HepG2 (cell line): ENCODE data around the gene NCMAP. TPM values are rescaled to one million over a fixed set of nuclear protein-coding genes. Genes with fewer than 3 reads are reported as not detected.
A peak's percentile ranks its signal among the peaks of the same experiment; 100 is the strongest.

Experiments used
- ATRX ChIP-seq: sonication (generic); formaldehyde crosslinking; IDR thresholded peaks from 2 replicates; pipeline ENCODE4 v1.4.0; 2020; ENCODE audit warnings: missing genetic modification reagents, borderline replicate concordance
- CBX5 ChIP-seq: sonication (generic); formaldehyde crosslinking; IDR thresholded peaks from 2 replicates; pipeline ENCODE4 v1.4.0; 2020; ENCODE audit warnings: missing genetic modification reagents, borderline replicate concordance
- GZF1 ChIP-seq: sonication (generic); formaldehyde crosslinking; IDR thresholded peaks from 2 replicates; pipeline ENCODE4 v1.5.1; 2020; ENCODE audit warnings: mild to moderate bottlenecking, missing genetic modification reagents
- JUNB ChIP-seq: sonication (generic); formaldehyde crosslinking; IDR thresholded peaks from 2 replicates; pipeline ENCODE4 v1.8.0; 2022; ENCODE audit warnings: missing genetic modification reagents, mild to moderate bottlenecking, borderline replicate concordance
- MBD4 ChIP-seq: IDR thresholded peaks from 2 replicates; pipeline ENCODE4 v1.6.1; 2012; ENCODE audit warnings: low read length, inconsistent platforms, borderline replicate concordance
- PCBP1 ChIP-seq: fragments of 200-400 bp; formaldehyde crosslinking; IDR thresholded peaks from 2 replicates; pipeline ENCODE4 v1.6.1; 2017; ENCODE audit warnings: mild to moderate bottlenecking, low read depth, low read length, borderline replicate concordance
- PRPF4 ChIP-seq: fragments of 200-400 bp; formaldehyde crosslinking; IDR thresholded peaks from 2 replicates; pipeline ENCODE4 v1.6.1; 2016; ENCODE audit warnings: low read length, low read depth; ENCODE audit not compliant: poor library complexity, severe bottlenecking
- ZKSCAN1 ChIP-seq: fragments of 150-350 bp; IDR thresholded peaks from 2 replicates; pipeline ENCODE4 v1.6.1; 2014; ENCODE audit warnings: low read length
- ZNF225 ChIP-seq: sonication (generic); formaldehyde crosslinking; IDR thresholded peaks from 2 replicates; pipeline ENCODE4 v1.4.0; 2020; ENCODE audit warnings: mild to moderate bottlenecking, missing genetic modification reagents
- ZNF274 ChIP-seq: sonication (generic); formaldehyde crosslinking; IDR thresholded peaks from 2 replicates; pipeline ENCODE4 v1.5.1; 2020; ENCODE audit warnings: mild to moderate bottlenecking, missing genetic modification reagents
- ZNF337 ChIP-seq: sonication (generic); formaldehyde crosslinking; IDR thresholded peaks from 2 replicates; pipeline ENCODE4 v1.5.1; 2020; ENCODE audit warnings: missing genetic modification reagents, low read depth, mild to moderate bottlenecking, borderline replicate concordance
- ZNF790 ChIP-seq: sonication (generic); formaldehyde crosslinking; IDR thresholded peaks from 2 replicates; pipeline ENCODE4 v1.8.0; 2022; ENCODE audit warnings: missing genetic modification reagents, mild to moderate bottlenecking, borderline replicate concordance
- ZSCAN22 ChIP-seq: sonication (generic); formaldehyde crosslinking; IDR thresholded peaks from 2 replicates; pipeline ENCODE4 v1.4.0; 2020; ENCODE audit warnings: mild to moderate bottlenecking, missing genetic modification reagents
- ZSCAN29 ChIP-seq: sonication (generic); formaldehyde crosslinking; conservative IDR thresholded peaks from 2 replicates; pipeline ENCODE4 v1.4.0; 2020; ENCODE audit warnings: mild to moderate bottlenecking, missing genetic modification reagents
- polyA plus RNA-seq, 8 experiments: library from polyadenylated mRNA; depleted of rRNA in 3 of 8; stranded (reverse) in 7 of 8; unstranded in 1 of 8; fragments of >200 nt; fragmentation: Illumina TruSeq in 4 of 8; extraction: Trizol in 4 of 8; gene quantifications; 2 replicates each; pipeline versions ENCODE4 v1.2.1 to v1.2.3, GENCODE V29; 2011 to 2016; ENCODE audit warnings: low read depth in 4 of 8, missing spikeins in 1 of 8, mixed read lengths in 1 of 8; ENCODE audit not compliant: insufficient read depth in 1 of 8
- total RNA-seq, 5 experiments: library from RNA; depleted of rRNA; stranded (reverse); fragments of >200 nt; fragmentation: Illumina TruSeq; extraction: Trizol; gene quantifications; 2 replicates each; pipeline ENCODE4 v1.2.3, GENCODE V29; 2016; ENCODE audit warnings: low read depth in 1 of 5
- TF ChIP-seq, protein P1 (sequence below), 2 experiments: IDR thresholded peaks; 2 replicates each; pipeline ENCODE4 v1.6.1; 2011 to 2012; ENCODE audit warnings: low read length in 2 of 2, borderline replicate concordance in 1 of 2, low read depth in 1 of 2, mild to moderate bottlenecking in 1 of 2, moderate library complexity in 1 of 2
- TF ChIP-seq, protein P2 (sequence below): sonication (generic); formaldehyde crosslinking; IDR thresholded peaks from 2 replicates; pipeline ENCODE4 v1.8.0; 2022; ENCODE audit warnings: missing genetic modification reagents, mild to moderate bottlenecking, moderate library complexity, borderline replicate concordance
- TF ChIP-seq, protein P3 (sequence below): sonication (generic); formaldehyde crosslinking; IDR thresholded peaks from 2 replicates; pipeline ENCODE4 v1.5.0; 2020; ENCODE audit warnings: mild to moderate bottlenecking, missing genetic modification reagents
- TF ChIP-seq, protein P4 (sequence below): sonication (generic); formaldehyde crosslinking; IDR thresholded peaks from 2 replicates; pipeline ENCODE4 v1.5.0; 2020; ENCODE audit warnings: missing genetic modification reagents
- TF ChIP-seq, protein P5 (sequence below): sonication (generic); formaldehyde crosslinking; IDR thresholded peaks from 2 replicates; pipeline ENCODE4 v1.5.0; 2020; ENCODE audit warnings: missing genetic modification reagents

The NCMAP gene
- total and polyA plus RNA-seq, 2 of the 13 experiments (the other 11 are each of a cell fraction or from before 2014, with no cell fraction given), result 2.7 to 20.0 TPM

DNA sequence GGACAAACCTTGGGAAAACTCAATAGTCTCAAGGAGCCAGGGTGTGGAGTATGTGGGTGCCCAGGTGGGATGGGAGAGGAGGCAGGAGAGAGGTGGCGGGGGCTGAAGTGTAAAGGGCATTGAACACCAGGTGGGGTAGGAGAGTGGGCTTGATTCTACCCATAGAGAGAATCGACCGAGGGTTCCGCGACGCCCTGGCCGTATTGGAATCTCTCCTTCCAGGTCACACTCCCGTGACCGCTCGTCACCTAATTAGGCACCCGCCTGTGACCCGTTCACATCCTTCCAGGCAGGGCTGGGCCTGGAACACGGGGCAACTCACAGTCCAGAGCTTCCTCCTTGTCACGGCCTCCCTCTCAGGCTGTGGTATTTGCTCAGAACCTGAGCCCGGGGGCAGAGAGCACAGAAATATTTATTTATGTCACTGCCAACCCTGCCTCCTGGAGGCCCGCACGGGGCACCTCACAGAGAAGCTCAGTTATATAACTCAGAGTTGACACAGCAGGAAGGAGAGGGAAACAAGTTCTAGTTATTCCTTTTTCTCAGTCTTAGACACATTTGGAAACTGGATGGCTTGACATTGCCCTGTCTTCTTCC is 12.0 kb downstream of the NCMAP start (continued):
- TF ChIP-seq, protein P1, sequence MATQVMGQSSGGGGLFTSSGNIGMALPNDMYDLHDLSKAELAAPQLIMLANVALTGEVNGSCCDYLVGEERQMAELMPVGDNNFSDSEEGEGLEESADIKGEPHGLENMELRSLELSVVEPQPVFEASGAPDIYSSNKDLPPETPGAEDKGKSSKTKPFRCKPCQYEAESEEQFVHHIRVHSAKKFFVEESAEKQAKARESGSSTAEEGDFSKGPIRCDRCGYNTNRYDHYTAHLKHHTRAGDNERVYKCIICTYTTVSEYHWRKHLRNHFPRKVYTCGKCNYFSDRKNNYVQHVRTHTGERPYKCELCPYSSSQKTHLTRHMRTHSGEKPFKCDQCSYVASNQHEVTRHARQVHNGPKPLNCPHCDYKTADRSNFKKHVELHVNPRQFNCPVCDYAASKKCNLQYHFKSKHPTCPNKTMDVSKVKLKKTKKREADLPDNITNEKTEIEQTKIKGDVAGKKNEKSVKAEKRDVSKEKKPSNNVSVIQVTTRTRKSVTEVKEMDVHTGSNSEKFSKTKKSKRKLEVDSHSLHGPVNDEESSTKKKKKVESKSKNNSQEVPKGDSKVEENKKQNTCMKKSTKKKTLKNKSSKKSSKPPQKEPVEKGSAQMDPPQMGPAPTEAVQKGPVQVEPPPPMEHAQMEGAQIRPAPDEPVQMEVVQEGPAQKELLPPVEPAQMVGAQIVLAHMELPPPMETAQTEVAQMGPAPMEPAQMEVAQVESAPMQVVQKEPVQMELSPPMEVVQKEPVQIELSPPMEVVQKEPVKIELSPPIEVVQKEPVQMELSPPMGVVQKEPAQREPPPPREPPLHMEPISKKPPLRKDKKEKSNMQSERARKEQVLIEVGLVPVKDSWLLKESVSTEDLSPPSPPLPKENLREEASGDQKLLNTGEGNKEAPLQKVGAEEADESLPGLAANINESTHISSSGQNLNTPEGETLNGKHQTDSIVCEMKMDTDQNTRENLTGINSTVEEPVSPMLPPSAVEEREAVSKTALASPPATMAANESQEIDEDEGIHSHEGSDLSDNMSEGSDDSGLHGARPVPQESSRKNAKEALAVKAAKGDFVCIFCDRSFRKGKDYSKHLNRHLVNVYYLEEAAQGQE (IDR thresholded peaks at IDR 0.05; ENCODE audit: borderline replicate concordance in 1 of 2, low read depth in 1 of 2, low read length in 2 of 2), result peak in 1 of 2 experiments; percentile 68; a peak in 1 of 4 replicates
- TF ChIP-seq ZKSCAN1 (no peak), ZNF274 (CRISPR knock-in tag) (peak; percentile 80; the same call in 1 of the 2 replicates), GZF1 (0 out of 2 replicates have a peak, but pooled peaks have one; percentile 46), ATRX (CRISPR knock-in tag) (no peak), PRPF4 (no peak), CBX5 (peak; percentile 49; the same call in 1 of the 2 replicates), ZNF225 (no peak), ZNF337 (CRISPR knock-in tag) (no peak), ZSCAN22 (CRISPR knock-in tag) (no peak), PCBP1 (no peak), ZSCAN29 (CRISPR knock-in tag) (no peak), JUNB (CRISPR knock-in tag) (no peak), ZNF790 (0 out of 2 replicates have a peak, but pooled peaks have one; percentile 40), MBD4 (no peak)
- TF ChIP-seq, protein P2, sequence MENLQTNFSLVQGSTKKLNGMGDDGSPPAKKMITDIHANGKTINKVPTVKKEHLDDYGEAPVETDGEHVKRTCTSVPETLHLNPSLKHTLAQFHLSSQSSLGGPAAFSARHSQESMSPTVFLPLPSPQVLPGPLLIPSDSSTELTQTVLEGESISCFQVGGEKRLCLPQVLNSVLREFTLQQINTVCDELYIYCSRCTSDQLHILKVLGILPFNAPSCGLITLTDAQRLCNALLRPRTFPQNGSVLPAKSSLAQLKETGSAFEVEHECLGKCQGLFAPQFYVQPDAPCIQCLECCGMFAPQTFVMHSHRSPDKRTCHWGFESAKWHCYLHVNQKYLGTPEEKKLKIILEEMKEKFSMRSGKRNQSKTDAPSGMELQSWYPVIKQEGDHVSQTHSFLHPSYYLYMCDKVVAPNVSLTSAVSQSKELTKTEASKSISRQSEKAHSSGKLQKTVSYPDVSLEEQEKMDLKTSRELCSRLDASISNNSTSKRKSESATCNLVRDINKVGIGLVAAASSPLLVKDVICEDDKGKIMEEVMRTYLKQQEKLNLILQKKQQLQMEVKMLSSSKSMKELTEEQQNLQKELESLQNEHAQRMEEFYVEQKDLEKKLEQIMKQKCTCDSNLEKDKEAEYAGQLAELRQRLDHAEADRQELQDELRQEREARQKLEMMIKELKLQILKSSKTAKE (CRISPR knock-in tag), result peak; percentile 71; the same call in 1 of the 2 replicates
- TF ChIP-seq, protein P3, sequence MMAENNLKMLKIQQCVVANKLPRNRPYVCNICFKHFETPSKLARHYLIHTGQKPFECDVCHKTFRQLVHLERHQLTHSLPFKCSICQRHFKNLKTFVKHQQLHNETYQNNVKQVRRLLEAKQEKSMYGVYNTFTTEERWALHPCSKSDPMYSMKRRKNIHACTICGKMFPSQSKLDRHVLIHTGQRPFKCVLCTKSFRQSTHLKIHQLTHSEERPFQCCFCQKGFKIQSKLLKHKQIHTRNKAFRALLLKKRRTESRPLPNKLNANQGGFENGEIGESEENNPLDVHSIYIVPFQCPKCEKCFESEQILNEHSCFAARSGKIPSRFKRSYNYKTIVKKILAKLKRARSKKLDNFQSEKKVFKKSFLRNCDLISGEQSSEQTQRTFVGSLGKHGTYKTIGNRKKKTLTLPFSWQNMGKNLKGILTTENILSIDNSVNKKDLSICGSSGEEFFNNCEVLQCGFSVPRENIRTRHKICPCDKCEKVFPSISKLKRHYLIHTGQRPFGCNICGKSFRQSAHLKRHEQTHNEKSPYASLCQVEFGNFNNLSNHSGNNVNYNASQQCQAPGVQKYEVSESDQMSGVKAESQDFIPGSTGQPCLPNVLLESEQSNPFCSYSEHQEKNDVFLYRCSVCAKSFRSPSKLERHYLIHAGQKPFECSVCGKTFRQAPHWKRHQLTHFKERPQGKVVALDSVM, result peak; percentile 94
- TF ChIP-seq, protein P4, sequence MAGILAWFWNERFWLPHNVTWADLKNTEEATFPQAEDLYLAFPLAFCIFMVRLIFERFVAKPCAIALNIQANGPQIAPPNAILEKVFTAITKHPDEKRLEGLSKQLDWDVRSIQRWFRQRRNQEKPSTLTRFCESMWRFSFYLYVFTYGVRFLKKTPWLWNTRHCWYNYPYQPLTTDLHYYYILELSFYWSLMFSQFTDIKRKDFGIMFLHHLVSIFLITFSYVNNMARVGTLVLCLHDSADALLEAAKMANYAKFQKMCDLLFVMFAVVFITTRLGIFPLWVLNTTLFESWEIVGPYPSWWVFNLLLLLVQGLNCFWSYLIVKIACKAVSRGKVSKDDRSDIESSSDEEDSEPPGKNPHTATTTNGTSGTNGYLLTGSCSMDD (CRISPR knock-in tag), result no peak
- TF ChIP-seq, protein P5, sequence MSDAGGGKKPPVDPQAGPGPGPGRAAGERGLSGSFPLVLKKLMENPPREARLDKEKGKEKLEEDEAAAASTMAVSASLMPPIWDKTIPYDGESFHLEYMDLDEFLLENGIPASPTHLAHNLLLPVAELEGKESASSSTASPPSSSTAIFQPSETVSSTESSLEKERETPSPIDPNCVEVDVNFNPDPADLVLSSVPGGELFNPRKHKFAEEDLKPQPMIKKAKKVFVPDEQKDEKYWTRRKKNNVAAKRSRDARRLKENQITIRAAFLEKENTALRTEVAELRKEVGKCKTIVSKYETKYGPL (CRISPR knock-in tag), result peak; percentile 98
